ENCODE data around the gene VPS52. TPM values are rescaled to one million over a fixed set of nuclear protein-coding genes. Genes with fewer than 3 reads are reported as not detected.

The VPS52 gene
- total and polyA plus RNA-seq, 2 donors (not counting 1 experiment from before 2014, with no cell fraction given) = 44.9 to 53.2 TPM

GRCh38 chr6:33217681-33218080 lies 54.0 kb downstream of the VPS52 start:
- Histone ChIP-seq H3K4me2 (ENCODE audit: extremely low read depth, insufficient read depth, low read length) (no peak overlapping the region), H3K79me2 (ENCODE audit: control insufficient read depth, insufficient read depth, low read length) (no peaks in the 10 kb centered on the region), H3K4me3 (replicated peaks in 1 of 4; ENCODE audit: control extremely low read depth in 1 of 4, insufficient read depth in 1 of 4, low read depth in 3 of 4, low read length in 4 of 4) (no peak overlapping the region), H3K9me3 (ENCODE audit: control insufficient read depth, insufficient read depth, low read depth, low read length) (no peaks in the 10 kb centered on the region), H4K20me1 (ENCODE audit: control insufficient read depth, extremely low read depth, insufficient read depth, low read length) (no peaks in the 10 kb centered on the region), H2AFZ (ENCODE audit: low read length) (no peak overlapping the region), H3K27ac (ENCODE audit: insufficient read depth, low read length) (no peak overlapping the region), H3K27me3 (ENCODE audit: control insufficient read depth, insufficient read depth, low read length) (peaks cover 16% of the 10 kb centered on the region), H3K9ac (ENCODE audit: insufficient read depth, low read length) (no peak overlapping the region), H3K4me1 (ENCODE audit: control insufficient read depth, extremely low read depth, insufficient read depth, low read length) (peaks cover 3% of the 10 kb centered on the region), H3K36me3 (ENCODE audit: control insufficient read depth, insufficient read depth, low read length) (no peaks in the 10 kb centered on the region)
- no peak for DNase-seq (ENCODE audit: low read depth in 2 of 2)
- no peak for TF ChIP-seq EZH2 (IDR thresholded peaks at IDR 0.05; ENCODE audit: low read length, missing control alignments)
- no peak for TF ChIP-seq CTCF (conservative IDR thresholded peaks at IDR 0.05 in 1 of 2, IDR thresholded peaks at IDR 0.05 in 1 of 2; ENCODE audit: low read depth in 1 of 2, low read length in 2 of 2)

- TF ChIP-seq CTCF (conservative IDR thresholded peaks at IDR 0.05 in 1 of 2, IDR thresholded peaks at IDR 0.05 in 1 of 2; ENCODE audit: low read depth in 1 of 2, low read length in 2 of 2) (no peak), EZH2 (IDR thresholded peaks at IDR 0.05; ENCODE audit: low read length, missing control alignments) (no peak)
- Histone ChIP-seq H3K36me3 (ENCODE audit: control insufficient read depth, insufficient read depth, low read length) (no peaks in the 10 kb centered on the region), H2AFZ (ENCODE audit: low read length) (no peak overlapping the region), H3K27me3 (ENCODE audit: control insufficient read depth, insufficient read depth, low read length) (peaks cover 16% of the 10 kb centered on the region), H3K4me1 (ENCODE audit: control insufficient read depth, extremely low read depth, insufficient read depth, low read length) (peaks cover 4% of the 10 kb centered on the region), H4K20me1 (ENCODE audit: control insufficient read depth, extremely low read depth, insufficient read depth, low read length) (no peaks in the 10 kb centered on the region), H3K4me3 (replicated peaks in 1 of 4; ENCODE audit: control extremely low read depth in 1 of 4, insufficient read depth in 1 of 4, low read depth in 3 of 4, low read length in 4 of 4) (no peak overlapping the region), H3K27ac (ENCODE audit: insufficient read depth, low read length) (no peak overlapping the region), H3K79me2 (ENCODE audit: control insufficient read depth, insufficient read depth, low read length) (no peaks in the 10 kb centered on the region), H3K9me3 (ENCODE audit: control insufficient read depth, insufficient read depth, low read depth, low read length) (no peaks in the 10 kb centered on the region), H3K4me2 (ENCODE audit: extremely low read depth, insufficient read depth, low read length) (no peak overlapping the region), H3K9ac (ENCODE audit: insufficient read depth, low read length) (no peak overlapping the region)
- DNase-seq (ENCODE audit: low read depth in 2 of 2) = no peak
Measured at GRCh38 chr6:33217246-33217645, 54.4 kb downstream of the VPS52 start.

- no peak for DNase-seq (ENCODE audit: low read depth in 2 of 2)
- H3K4me1 ChIP-seq (ENCODE audit: control insufficient read depth, extremely low read depth, insufficient read depth, low read length) = peaks cover 5% of the 10 kb centered on the region
- H3K79me2 ChIP-seq (ENCODE audit: control insufficient read depth, insufficient read depth, low read length) = no peaks in the 10 kb centered on the region
- H3K27ac ChIP-seq (ENCODE audit: insufficient read depth, low read length) = no peak overlapping the region
- H3K9ac ChIP-seq (ENCODE audit: insufficient read depth, low read length) = no peak overlapping the region
- H4K20me1 ChIP-seq (ENCODE audit: control insufficient read depth, extremely low read depth, insufficient read depth, low read length) = no peaks in the 10 kb centered on the region
- H3K27me3 ChIP-seq (ENCODE audit: control insufficient read depth, insufficient read depth, low read length) = peaks cover 14% of the 10 kb centered on the region
- TF ChIP-seq CTCF (conservative IDR thresholded peaks at IDR 0.05 in 1 of 2, IDR thresholded peaks at IDR 0.05 in 1 of 2; ENCODE audit: low read depth in 1 of 2, low read length in 2 of 2) (no peak), EZH2 (IDR thresholded peaks at IDR 0.05; ENCODE audit: low read length, missing control alignments) (no peak)
- H2AFZ ChIP-seq (ENCODE audit: low read length) = no peak overlapping the region
- peaks cover 6% of the 10 kb centered on the region for H3K36me3 ChIP-seq (ENCODE audit: control insufficient read depth, insufficient read depth, low read length)
- no peaks in the 10 kb centered on the region for H3K9me3 ChIP-seq (ENCODE audit: control insufficient read depth, insufficient read depth, low read depth, low read length)
- no peak overlapping the region for H3K4me3 ChIP-seq (replicated peaks in 1 of 4; ENCODE audit: control extremely low read depth in 1 of 4, insufficient read depth in 1 of 4, low read depth in 3 of 4, low read length in 4 of 4)
- H3K4me2 ChIP-seq (ENCODE audit: extremely low read depth, insufficient read depth, low read length) = no peak overlapping the region
Measured at GRCh38 chr6:33216117-33216649, 55.5 kb downstream of the VPS52 start.

All from fibroblast of lung (primary cell).